SK-N-SH (cell line): ENCODE results near the gene SIRT2. TPM values are rescaled to one million over a fixed set of nuclear protein-coding genes. Genes with fewer than 3 reads are reported as not detected.

ENCODE experiments used
- CTCF ChIA-PET: fragments of 300-600, 350-600 bp; formaldehyde crosslinking; extraction: SDS; loops from one replicate; lab custom pipeline; 2021; lab: Yijun Ruan, JAX
- POLR2A ChIA-PET: fragments of 350-600 bp; sonication (Branson Sonifier 250); formaldehyde crosslinking; extraction: SDS; loops from one replicate; lab custom pipeline; 2020; ENCODE audit warnings: antibody characterized with exemption, inconsistent platforms; lab: Yijun Ruan, JAX
- DNase-seq: peaks from one replicate; pipeline ENCODE4 v3.0.0; 2012
- H2AFZ ChIP-seq: fragments of 200-600 bp; sonication (generic); 2 replicates; pipeline ENCODE4 v1.8.1; 2016; ENCODE audit warnings: antibody characterized with exemption, mild to moderate bottlenecking, low read depth
- H3F3A ChIP-seq: fragments of 200-600 bp; sonication (generic); replicated peaks from 2 replicates; pipeline ENCODE3; 2016; ENCODE audit warnings: antibody characterized with exemption, mild to moderate bottlenecking; ENCODE audit not compliant: insufficient read depth
- H3K27ac ChIP-seq, 2 experiments: fragments of 200-500 bp in 1 of 2; fragments of 200-600 bp in 1 of 2; sonication (Bioruptor generic) in 1 of 2; sonication (generic), shearing (Covaris generic) in 1 of 2; 2 replicates each; pipeline versions ENCODE4 v1.5.1 to v1.6.1; 2014 to 2016; ENCODE audit warnings: low read depth in 2 of 2, inconsistent platforms in 1 of 2, low read length in 1 of 2, mild to moderate bottlenecking in 1 of 2, mixed read lengths in 1 of 2
- H3K27me3 ChIP-seq: fragments of 200-600 bp; sonication (generic), shearing (Covaris generic); 2 replicates; pipeline ENCODE4 v1.6.1; 2016; ENCODE audit warnings: mixed run types; ENCODE audit not compliant: insufficient read depth
- H3K36me3 ChIP-seq, 2 experiments: fragments of 200-500 bp in 1 of 2; fragments of 200-600 bp in 1 of 2; sonication (Bioruptor generic) in 1 of 2; sonication (generic) in 1 of 2; replicated peaks in 1 of 2; 2 replicates each; pipeline versions ENCODE3 to v1.5.1; 2014 to 2016; ENCODE audit warnings: low read length in 1 of 2, mild to moderate bottlenecking in 1 of 2; ENCODE audit not compliant: insufficient read depth in 2 of 2, control insufficient read depth in 1 of 2
- H3K4me1 ChIP-seq, 2 experiments: fragments of 200-500 bp in 1 of 2; fragments of 200-600 bp in 1 of 2; sonication (Bioruptor generic) in 1 of 2; sonication (generic), shearing (Covaris generic) in 1 of 2; 2 replicates each; pipeline versions ENCODE4 v1.5.1 to v1.6.1; 2014 to 2016; ENCODE audit warnings: low read depth in 1 of 2, low read length in 1 of 2, mixed run types in 1 of 2; ENCODE audit not compliant: insufficient read depth in 2 of 2, control insufficient read depth in 1 of 2
- H3K4me2 ChIP-seq: fragments of 200-600 bp; sonication (generic), shearing (Covaris generic); 2 replicates; pipeline ENCODE4 v1.6.1; 2017; ENCODE audit warnings: mixed run types
- H3K4me3 ChIP-seq, 2 experiments: fragments of 200-500 bp in 1 of 2; fragments of 200-600 bp in 1 of 2; sonication (Bioruptor generic) in 1 of 2; sonication (generic), shearing (Covaris generic) in 1 of 2; 2 replicates each; pipeline versions ENCODE4 v1.5.1 to v1.8.1; 2014 to 2016; ENCODE audit warnings: low read depth in 2 of 2, inconsistent platforms in 1 of 2, low read length in 1 of 2, mild to moderate bottlenecking in 1 of 2, mixed read lengths in 1 of 2, moderate library complexity in 1 of 2
- H3K79me2 ChIP-seq: fragments of 200-600 bp; sonication (generic); 2 replicates; pipeline ENCODE4 v1.8.1; 2017; ENCODE audit warnings: mild to moderate bottlenecking; ENCODE audit not compliant: insufficient read depth
- H3K9ac ChIP-seq: fragments of 200-600 bp; sonication (generic); 2 replicates; pipeline ENCODE4 v1.6.1; 2017; ENCODE audit warnings: mixed run types
- H3K9me2 ChIP-seq: fragments of 200-600 bp; sonication (generic); 2 replicates; pipeline ENCODE4 v1.6.1; 2017; ENCODE audit warnings: mixed run types
- H3K9me3 ChIP-seq: fragments of 200-600 bp; sonication (generic); 2 replicates; pipeline ENCODE4 v1.6.1; 2017; ENCODE audit warnings: mixed run types, mild to moderate bottlenecking, moderate library complexity
- H4K20me1 ChIP-seq: fragments of 200-600 bp; sonication (generic); 2 replicates; pipeline ENCODE4 v1.6.1; 2017; ENCODE audit warnings: mild to moderate bottlenecking, mixed run types; ENCODE audit not compliant: insufficient read depth
- CTCF ChIP-seq: fragments of 200-600 bp; sonication (generic); IDR thresholded peaks from 2 replicates; pipeline ENCODE4 v1.6.1; 2017; ENCODE audit warnings: antibody characterized with exemption, mild to moderate bottlenecking, moderate library complexity
- ELF1 ChIP-seq: IDR thresholded peaks from 2 replicates; pipeline ENCODE4 v1.4.0; 2012
- EP300 ChIP-seq, 2 experiments: IDR thresholded peaks; 2 replicates each; pipeline versions ENCODE4 v1.4.0 to v1.6.1; 2012; ENCODE audit warnings: borderline replicate concordance in 1 of 2, low read depth in 1 of 2, low read length in 1 of 2
- EZH2phosphoT487 ChIP-seq: fragments of 200-600 bp; sonication (generic); IDR thresholded peaks from 2 replicates; pipeline ENCODE4 v1.6.1; 2017; ENCODE audit warnings: low read depth, mixed run types, mild to moderate bottlenecking, antibody characterized with exemption, moderate library complexity, borderline replicate concordance
- FOSL2 ChIP-seq: IDR thresholded peaks from 2 replicates; pipeline ENCODE4 v1.4.0; 2012; ENCODE audit warnings: low read depth, mild to moderate bottlenecking, moderate library complexity, borderline replicate concordance
- FOXJ3 ChIP-seq: sonication (generic); formaldehyde crosslinking; IDR thresholded peaks from 2 replicates; pipeline ENCODE4 v1.5.1; 2020; ENCODE audit warnings: mild to moderate bottlenecking, missing genetic modification reagents
- GABPA ChIP-seq: IDR thresholded peaks from 2 replicates; pipeline ENCODE4 v1.4.0; 2012; ENCODE audit warnings: low read depth, mild to moderate bottlenecking
- MAX ChIP-seq: IDR thresholded peaks from 2 replicates; pipeline ENCODE4 v1.4.0; 2012; ENCODE audit warnings: low read depth
- NRF1 ChIP-seq: IDR thresholded peaks from 2 replicates; pipeline ENCODE4 v1.6.1; 2012; ENCODE audit warnings: low read depth, mild to moderate bottlenecking, low read length
- RAD21 ChIP-seq: IDR thresholded peaks from 2 replicates; pipeline ENCODE4 v1.6.1; 2012; ENCODE audit warnings: mild to moderate bottlenecking, low read length
- RCOR1 ChIP-seq: fragments of 150-350 bp; IDR thresholded peaks from 2 replicates; pipeline ENCODE4 v1.6.1; 2017; ENCODE audit warnings: antibody characterized with exemption, low read length
- SMC3 ChIP-seq: IDR thresholded peaks from 2 replicates; pipeline ENCODE4 v1.6.1; 2012; ENCODE audit warnings: low read depth, low read length, improper control_type of control experiment
- TAF1 ChIP-seq: IDR thresholded peaks from 2 replicates; pipeline ENCODE4 v1.6.1; 2012; ENCODE audit warnings: low read depth, mild to moderate bottlenecking, low read length, moderate library complexity, borderline replicate concordance
- TCF12 ChIP-seq: IDR thresholded peaks from 2 replicates; pipeline ENCODE4 v1.4.0; 2012
- TEAD4 ChIP-seq: IDR thresholded peaks from 2 replicates; pipeline ENCODE4 v1.4.0; 2012; ENCODE audit warnings: mild to moderate bottlenecking, borderline replicate concordance; ENCODE audit not compliant: insufficient read depth
- YY1 ChIP-seq: IDR thresholded peaks from 2 replicates; pipeline ENCODE4 v1.4.0; 2012; ENCODE audit warnings: low read depth, mild to moderate bottlenecking
- ZBTB33 ChIP-seq: IDR thresholded peaks from 2 replicates; pipeline ENCODE4 v1.4.0; 2012; ENCODE audit warnings: low read depth, borderline replicate concordance
- WGBS: methylation state at CpG from one replicate; pipeline ENCODE4 v1.1.6; 2017; ENCODE audit warnings: low lambda C conversion rate; 5-methylcytosine and 5-hydroxymethylcytosine counted together
- polyA plus RNA-seq, 3 experiments: library from polyadenylated mRNA; depleted of rRNA; stranded (reverse); fragments of >200 nt; gene quantifications; 2 replicates each; pipeline ENCODE4 v1.2.3, GENCODE V29; 2012
- TF ChIP-seq, protein P1 (sequence below): IDR thresholded peaks from 2 replicates; pipeline ENCODE4; 2012
- TF ChIP-seq, protein P2 (sequence below): fragments of 150-350 bp; IDR thresholded peaks from 2 replicates; pipeline ENCODE4 v1.6.1; 2017; ENCODE audit warnings: antibody characterized with exemption, low read length, low read depth, borderline replicate concordance
- TF ChIP-seq, protein P3 (sequence below): fragments of 150-350 bp; IDR thresholded peaks from 2 replicates; pipeline ENCODE4 v1.6.1; 2016; ENCODE audit warnings: mild to moderate bottlenecking, low read depth, low read length

SIRT2 gene
- polyA plus RNA-seq, 1 of the 3 experiments (the other 2 are of a cell fraction), result 39.3 TPM

GRCh38 chr19:38945562-38946228, 46.3 kb upstream of the SIRT2 start:
- peaks cover 8% of the 10 kb centered on the region for H3F3A ChIP-seq
- POLR2A ChIA-PET, result no interaction called here
- H4K20me1 ChIP-seq, result no peaks in the 10 kb centered on the region
- no peak overlapping the region for H3K4me3 ChIP-seq
- H3K4me1 ChIP-seq, result peaks cover 0 to 7% of the 10 kb centered on the region in 2 experiments; a peak in 1 of 4 replicates
- no peaks in the 10 kb centered on the region for H3K27me3 ChIP-seq
- H3K79me2 ChIP-seq, result no peaks in the 10 kb centered on the region
- no peak overlapping the region for H3K27ac ChIP-seq
- no peak overlapping the region for H3K4me2 ChIP-seq
- no peak for DNase-seq
- H3K9me2 ChIP-seq, result no peaks in the 10 kb centered on the region
- 87% methylated on average over 3 of the region's 3 CpGs for WGBS
- no peak overlapping the region for H2AFZ ChIP-seq
- H3K9me3 ChIP-seq, result no peaks in the 10 kb centered on the region
- no peak overlapping the region for H3K9ac ChIP-seq
- no peak for TF ChIP-seq ELF1
- TF ChIP-seq RCOR1, result no peak
- TF ChIP-seq FOXJ3 (CRISPR knock-in tag), result no peak
- no peak for TF ChIP-seq GABPA
- no peak for TF ChIP-seq MAX
- TF ChIP-seq, all 33 proteins: peak for 0
- peaks cover 5 to 15% of the 10 kb centered on the region in 2 experiments for H3K36me3 ChIP-seq
- CTCF ChIA-PET, result interaction anchor here (1.7 kb wide), 1 partner anchor 16 kb away, joined by 3 read pairs; no protein-coding TSS in a partner anchor

DNA sequence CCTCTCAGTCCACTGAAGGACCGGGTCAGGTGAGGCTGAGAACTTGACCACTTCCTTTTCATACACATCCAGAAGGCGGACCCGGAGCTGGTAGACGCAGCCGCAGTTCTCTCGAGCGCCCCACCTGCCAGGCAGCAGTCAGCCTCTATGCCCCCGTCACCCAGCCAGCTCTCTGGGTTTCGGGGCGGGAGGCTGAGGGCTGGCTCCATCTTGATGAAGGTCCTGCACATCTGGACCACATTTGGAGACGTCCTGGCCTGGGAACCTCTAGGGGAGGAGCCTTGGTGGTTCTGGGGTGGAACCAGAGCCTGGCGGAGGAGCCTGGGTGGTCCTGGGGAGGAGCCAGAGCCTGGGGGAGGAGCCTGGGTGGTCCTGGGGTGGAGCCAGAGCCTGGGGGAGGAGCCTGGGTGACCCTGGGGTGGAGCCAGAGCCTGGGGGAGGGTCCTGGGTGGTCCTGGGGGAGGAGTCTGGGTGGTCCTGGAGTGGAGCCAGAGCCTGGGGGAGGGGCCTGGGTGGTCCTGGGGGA, 45.6 kb upstream of the SIRT2 start:
- Histone ChIP-seq H3K4me2 (no peak overlapping the region), H3F3A (peaks cover 8% of the 10 kb centered on the region), H3K27ac (no peak overlapping the region), H3K9me3 (no peaks in the 10 kb centered on the region), H3K36me3 (peaks cover 5 to 15% of the 10 kb centered on the region in 2 experiments), H3K9ac (no peak overlapping the region), H4K20me1 (no peaks in the 10 kb centered on the region), H3K9me2 (no peaks in the 10 kb centered on the region), H2AFZ (no peak overlapping the region), H3K4me1 (peaks cover 0 to 8% of the 10 kb centered on the region in 2 experiments; a peak in 1 of 4 replicates), H3K79me2 (no peaks in the 10 kb centered on the region), H3K27me3 (no peaks in the 10 kb centered on the region), H3K4me3 (no peak overlapping the region)
- whole genome bisulfite sequencing, result 93% methylated on average over 7 of the region's 12 CpGs
- DNase-seq, result peak; percentile 65
- ChIA-PET POLR2A (no interaction called here), CTCF (no interaction called here)
- TF ChIP-seq TEAD4, result no peak
- no peak for TF ChIP-seq YY1
- TF ChIP-seq TCF12, result no peak
- TF ChIP-seq, protein P1, sequence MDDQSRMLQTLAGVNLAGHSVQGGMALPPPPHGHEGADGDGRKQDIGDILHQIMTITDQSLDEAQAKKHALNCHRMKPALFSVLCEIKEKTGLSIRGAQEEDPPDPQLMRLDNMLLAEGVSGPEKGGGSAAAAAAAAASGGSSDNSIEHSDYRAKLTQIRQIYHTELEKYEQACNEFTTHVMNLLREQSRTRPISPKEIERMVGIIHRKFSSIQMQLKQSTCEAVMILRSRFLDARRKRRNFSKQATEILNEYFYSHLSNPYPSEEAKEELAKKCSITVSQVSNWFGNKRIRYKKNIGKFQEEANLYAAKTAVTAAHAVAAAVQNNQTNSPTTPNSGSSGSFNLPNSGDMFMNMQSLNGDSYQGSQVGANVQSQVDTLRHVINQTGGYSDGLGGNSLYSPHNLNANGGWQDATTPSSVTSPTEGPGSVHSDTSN, result no peak
- TF ChIP-seq RAD21, result no peak
- TF ChIP-seq, protein P2, sequence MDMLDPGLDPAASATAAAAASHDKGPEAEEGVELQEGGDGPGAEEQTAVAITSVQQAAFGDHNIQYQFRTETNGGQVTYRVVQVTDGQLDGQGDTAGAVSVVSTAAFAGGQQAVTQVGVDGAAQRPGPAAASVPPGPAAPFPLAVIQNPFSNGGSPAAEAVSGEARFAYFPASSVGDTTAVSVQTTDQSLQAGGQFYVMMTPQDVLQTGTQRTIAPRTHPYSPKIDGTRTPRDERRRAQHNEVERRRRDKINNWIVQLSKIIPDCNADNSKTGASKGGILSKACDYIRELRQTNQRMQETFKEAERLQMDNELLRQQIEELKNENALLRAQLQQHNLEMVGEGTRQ, result no peak
- TF ChIP-seq ZBTB33, result no peak
- TF ChIP-seq EZH2phosphoT487, result no peak
- TF ChIP-seq FOSL2, result no peak
- TF ChIP-seq, protein P3, sequence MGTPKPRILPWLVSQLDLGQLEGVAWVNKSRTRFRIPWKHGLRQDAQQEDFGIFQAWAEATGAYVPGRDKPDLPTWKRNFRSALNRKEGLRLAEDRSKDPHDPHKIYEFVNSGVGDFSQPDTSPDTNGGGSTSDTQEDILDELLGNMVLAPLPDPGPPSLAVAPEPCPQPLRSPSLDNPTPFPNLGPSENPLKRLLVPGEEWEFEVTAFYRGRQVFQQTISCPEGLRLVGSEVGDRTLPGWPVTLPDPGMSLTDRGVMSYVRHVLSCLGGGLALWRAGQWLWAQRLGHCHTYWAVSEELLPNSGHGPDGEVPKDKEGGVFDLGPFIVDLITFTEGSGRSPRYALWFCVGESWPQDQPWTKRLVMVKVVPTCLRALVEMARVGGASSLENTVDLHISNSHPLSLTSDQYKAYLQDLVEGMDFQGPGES, result no peak
- no peak for TF ChIP-seq TAF1
- TF ChIP-seq CTCF, result no peak
- no peak for TF ChIP-seq FOXJ3 (CRISPR knock-in tag)
- no peak for TF ChIP-seq SMC3
- TF ChIP-seq EP300 (IDR thresholded peaks at IDR 0.05; ENCODE audit: borderline replicate concordance in 1 of 2, low read depth in 1 of 2, low read length in 1 of 2), result no peak
- TF ChIP-seq NRF1, result no peak
